Testis (tissue), 3 donors: ENCODE data around the gene DCBLD2. TPM values are rescaled to one million over a fixed set of nuclear protein-coding genes. Genes with fewer than 3 reads are reported as not detected.
"Not testable (repeated sequence)": the region's sequence is repeated elsewhere in the genome, so short reads cannot be mapped to it uniquely, and the experiment has no call there.

Source experiments
- DNase-seq: peaks from one replicate; pipeline ENCODE4 v3.0.0-alpha.2; 2019
- H3K27ac ChIP-seq, 2 donors: fragments of 200-600 bp; sonication (generic); one replicate each; pipeline ENCODE4 v1.5.1; 2019
- H3K27me3 ChIP-seq: fragments of 200-600 bp; sonication (generic); one replicate; pipeline ENCODE4 v1.5.1; 2019
- H3K36me3 ChIP-seq: fragments of 200-600 bp; sonication (generic); one replicate; pipeline ENCODE4 v1.5.1; 2017; ENCODE audit warnings: low read depth; ENCODE audit errors: missing control alignments
- H3K4me1 ChIP-seq: fragments of 200-600 bp; sonication (generic); one replicate; pipeline ENCODE4 v1.5.1; 2019
- H3K4me3 ChIP-seq, 2 donors: fragments of 200-600 bp; sonication (generic); one replicate each; pipeline ENCODE4 v1.5.1; 2017 to 2019
- H3K9me3 ChIP-seq: fragments of 200-600 bp; sonication (generic); one replicate; pipeline ENCODE4 v1.5.1; 2017
- POLR2A ChIP-seq: fragments of 450-650 bp; IDR thresholded peaks from one replicate; pipeline ENCODE4 v1.6.1; 2017; ENCODE audit warnings: antibody characterized with exemption, mild to moderate bottlenecking, moderate library complexity
- WGBS, 2 donors: methylation state at CpG; one replicate each; pipeline ENCODE4 v1.1.5; 2018; 5-methylcytosine and 5-hydroxymethylcytosine counted together
- intact Hi-C: fragments of 100-400 bp; cut with DNase I; formaldehyde crosslinking; loops from one replicate; pipeline ENCODE4 v1.15.1; 2023; ENCODE audit warnings: low total_unique reads
- polyA plus RNA-seq: library from polyadenylated mRNA; stranded (reverse); fragments of 350-450 nt; fragmentation: Illumina TruSeq; extraction: RNeasy Lipid Tissue Mini Kit (QIAGEN cat#74804); gene quantifications from one replicate; pipeline ENCODE4 v1.2.3, GENCODE V29; 2014; ENCODE audit warnings: low read depth, low replicate concordance; ENCODE audit not compliant: insufficient read depth
- total RNA-seq, 2 donors: library from RNA; depleted of rRNA; stranded (reverse); fragments of >200 nt; gene quantifications; one replicate each; pipeline ENCODE4 v1.2.3, GENCODE V29; 2016
- TF ChIP-seq, protein P1 (sequence below), 3 experiments: fragments of 450-650 bp in 2 of 3; fragments of 200-600 bp in 1 of 3; sonication (generic) in 1 of 3; IDR thresholded peaks; one replicate each; pipeline ENCODE4 v1.5.1; 2016 to 2019; ENCODE audit warnings: antibody characterized with exemption in 3 of 3, mild to moderate bottlenecking in 2 of 3, moderate library complexity in 1 of 3

DCBLD2 gene
- total and polyA plus RNA-seq, 3 donors from 2014 or later, result 48.5 to 211 (median 161) TPM

DNA sequence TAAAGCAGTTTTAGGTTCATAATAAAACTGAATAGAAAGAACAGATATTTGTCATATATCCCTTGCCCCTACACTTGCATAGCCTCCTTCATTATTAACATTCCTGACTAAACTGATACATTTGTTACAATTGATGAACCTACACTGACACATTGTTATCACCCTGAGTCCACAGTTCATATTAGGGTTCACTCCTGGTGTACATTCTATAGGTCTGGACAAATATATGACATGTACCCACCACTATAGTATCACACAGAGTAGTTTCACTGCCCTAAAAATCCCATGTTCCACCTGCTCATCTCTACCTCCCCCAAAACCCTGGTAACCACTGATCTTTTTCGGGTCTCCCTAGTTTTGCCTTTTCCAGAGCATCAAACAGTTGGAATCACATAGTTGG lies 13.8 kb downstream of the DCBLD2 start:
- WGBS, 2 donors, result 90 to 92% methylated on average over 1 of the region's 1 CpG
- no peak for DNase-seq
- Histone ChIP-seq H3K4me1 (peaks cover 58% of the 10 kb centered on the region), H3K9me3 (no peaks in the 10 kb centered on the region), H3K27ac (peak overlapping the region in 1 of 2 donors; percentile 18), H3K36me3 (no peaks in the 10 kb centered on the region), H3K4me3 (no peak overlapping the region), H3K27me3 (no peaks in the 10 kb centered on the region)
- TF ChIP-seq, protein P1, sequence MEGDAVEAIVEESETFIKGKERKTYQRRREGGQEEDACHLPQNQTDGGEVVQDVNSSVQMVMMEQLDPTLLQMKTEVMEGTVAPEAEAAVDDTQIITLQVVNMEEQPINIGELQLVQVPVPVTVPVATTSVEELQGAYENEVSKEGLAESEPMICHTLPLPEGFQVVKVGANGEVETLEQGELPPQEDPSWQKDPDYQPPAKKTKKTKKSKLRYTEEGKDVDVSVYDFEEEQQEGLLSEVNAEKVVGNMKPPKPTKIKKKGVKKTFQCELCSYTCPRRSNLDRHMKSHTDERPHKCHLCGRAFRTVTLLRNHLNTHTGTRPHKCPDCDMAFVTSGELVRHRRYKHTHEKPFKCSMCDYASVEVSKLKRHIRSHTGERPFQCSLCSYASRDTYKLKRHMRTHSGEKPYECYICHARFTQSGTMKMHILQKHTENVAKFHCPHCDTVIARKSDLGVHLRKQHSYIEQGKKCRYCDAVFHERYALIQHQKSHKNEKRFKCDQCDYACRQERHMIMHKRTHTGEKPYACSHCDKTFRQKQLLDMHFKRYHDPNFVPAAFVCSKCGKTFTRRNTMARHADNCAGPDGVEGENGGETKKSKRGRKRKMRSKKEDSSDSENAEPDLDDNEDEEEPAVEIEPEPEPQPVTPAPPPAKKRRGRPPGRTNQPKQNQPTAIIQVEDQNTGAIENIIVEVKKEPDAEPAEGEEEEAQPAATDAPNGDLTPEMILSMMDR (IDR thresholded peaks at IDR 0.05), result no peak
- TF ChIP-seq POLR2A, result no peak
- intact Hi-C loops, result no loop called here

DNA sequence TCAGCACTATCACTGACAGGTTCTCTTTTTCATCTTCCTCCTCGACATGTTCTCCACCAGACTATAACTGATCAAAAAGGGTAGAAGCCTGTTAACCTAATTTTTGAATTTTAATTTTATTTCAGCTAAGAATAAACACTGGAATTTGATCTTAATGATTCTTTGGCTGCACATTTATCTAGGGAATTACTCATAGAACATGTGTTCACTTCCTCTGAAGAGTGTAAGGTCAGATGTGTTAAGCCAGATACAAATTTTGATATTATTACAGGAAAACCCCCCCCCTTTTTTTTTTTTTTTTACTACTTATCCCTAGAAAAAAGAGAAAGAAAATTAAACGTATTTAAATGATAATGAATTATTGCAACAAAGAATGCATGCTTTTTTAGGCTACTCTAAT lies 15.0 kb downstream of the DCBLD2 start:
- H3K9me3 ChIP-seq, result no peaks in the 10 kb centered on the region
- no peak for TF ChIP-seq POLR2A
- TF ChIP-seq, protein P1 (IDR thresholded peaks at IDR 0.05), result no peak
- no peak overlapping the region for H3K4me3 ChIP-seq
- no peaks in the 10 kb centered on the region for H3K36me3 ChIP-seq
- peaks cover 48% of the 10 kb centered on the region for H3K4me1 ChIP-seq
- DNase-seq, result no peak
- H3K27ac ChIP-seq, result peak overlapping the region; percentile 14 to 32
- WGBS, 2 donors, result 51 to 61% methylated on average over 2 of the region's 2 CpGs
- intact Hi-C loops, result no loop called here
- H3K27me3 ChIP-seq, result no peaks in the 10 kb centered on the region

DNA sequence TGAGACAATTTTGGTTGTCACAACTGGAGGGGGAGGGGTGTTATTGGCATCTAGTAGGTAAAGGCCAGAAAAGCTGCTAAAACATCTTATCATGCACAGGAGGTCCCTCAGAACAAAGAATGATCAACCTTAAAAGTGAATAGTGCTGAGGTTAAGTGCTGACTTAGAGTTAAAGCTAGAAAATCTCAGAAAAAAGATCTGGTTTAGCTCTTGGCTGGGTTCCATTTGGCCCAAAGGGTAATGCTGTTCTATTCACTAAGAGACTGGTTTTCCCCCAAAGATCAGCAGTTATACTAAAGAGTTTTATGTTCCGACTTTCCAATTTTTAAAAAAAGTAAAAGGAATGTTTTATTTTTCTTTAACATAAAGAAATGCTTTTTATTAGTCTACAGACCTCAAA lies 15.6 kb downstream of the DCBLD2 start:
- Histone ChIP-seq H3K9me3 (no peaks in the 10 kb centered on the region), H3K4me1 (peaks cover 42% of the 10 kb centered on the region), H3K27ac (peak overlapping the region; percentile 14 to 32), H3K27me3 (no peaks in the 10 kb centered on the region), H3K4me3 (no peak overlapping the region), H3K36me3 (no peaks in the 10 kb centered on the region)
- 54 to 58% methylated on average over 1 of the region's 1 CpG for WGBS, 2 donors
- intact Hi-C loops, result no loop called here
- no peak for TF ChIP-seq POLR2A
- TF ChIP-seq, protein P1 (IDR thresholded peaks at IDR 0.05), result no peak
- no peak for DNase-seq

DNA sequence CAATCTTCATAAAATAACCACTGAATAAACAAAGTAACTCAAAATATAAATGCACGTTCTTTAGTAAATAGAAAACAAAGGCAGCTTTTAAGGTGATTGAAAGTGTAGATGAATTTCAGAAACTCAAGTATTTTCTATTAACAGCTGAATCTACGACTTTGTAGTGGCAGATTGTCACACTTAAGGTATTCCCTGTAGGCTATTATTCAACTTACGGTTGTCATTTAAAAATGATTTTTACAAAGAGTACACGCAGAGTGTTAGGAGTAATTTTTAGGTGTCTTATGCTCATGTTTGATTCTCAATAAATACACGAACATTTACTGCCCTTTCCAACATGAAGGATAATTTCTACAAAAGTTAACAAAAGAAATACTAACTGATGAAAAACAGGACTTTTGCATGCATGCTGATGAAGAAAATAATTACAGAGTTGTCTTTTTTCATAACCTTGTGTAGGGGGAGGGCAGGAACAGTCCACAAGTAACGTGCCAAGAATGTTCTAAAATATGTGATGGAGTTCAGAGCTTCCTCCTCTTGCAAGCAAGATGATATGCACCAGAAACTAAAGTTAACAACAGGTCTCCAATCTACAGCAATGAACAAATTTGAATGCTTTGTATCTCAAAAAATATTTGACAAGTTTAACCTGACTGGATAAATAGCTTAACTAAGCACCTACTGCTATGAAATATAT lies 16.7 kb downstream of the DCBLD2 start:
- Histone ChIP-seq H3K9me3 (no peaks in the 10 kb centered on the region), H3K27me3 (no peaks in the 10 kb centered on the region), H3K4me1 (peaks cover 35% of the 10 kb centered on the region), H3K27ac (peak overlapping the region in 1 of 2 donors; percentile 73), H3K4me3 (no peak overlapping the region), H3K36me3 (no peaks in the 10 kb centered on the region)
- no peak for TF ChIP-seq POLR2A
- TF ChIP-seq, protein P1 (IDR thresholded peaks at IDR 0.05), result no peak
- intact Hi-C loops, result no loop called here
- 29 to 39% methylated on average over 6 of the region's 6 CpGs for WGBS, 2 donors
- DNase-seq, result no peak

DNA sequence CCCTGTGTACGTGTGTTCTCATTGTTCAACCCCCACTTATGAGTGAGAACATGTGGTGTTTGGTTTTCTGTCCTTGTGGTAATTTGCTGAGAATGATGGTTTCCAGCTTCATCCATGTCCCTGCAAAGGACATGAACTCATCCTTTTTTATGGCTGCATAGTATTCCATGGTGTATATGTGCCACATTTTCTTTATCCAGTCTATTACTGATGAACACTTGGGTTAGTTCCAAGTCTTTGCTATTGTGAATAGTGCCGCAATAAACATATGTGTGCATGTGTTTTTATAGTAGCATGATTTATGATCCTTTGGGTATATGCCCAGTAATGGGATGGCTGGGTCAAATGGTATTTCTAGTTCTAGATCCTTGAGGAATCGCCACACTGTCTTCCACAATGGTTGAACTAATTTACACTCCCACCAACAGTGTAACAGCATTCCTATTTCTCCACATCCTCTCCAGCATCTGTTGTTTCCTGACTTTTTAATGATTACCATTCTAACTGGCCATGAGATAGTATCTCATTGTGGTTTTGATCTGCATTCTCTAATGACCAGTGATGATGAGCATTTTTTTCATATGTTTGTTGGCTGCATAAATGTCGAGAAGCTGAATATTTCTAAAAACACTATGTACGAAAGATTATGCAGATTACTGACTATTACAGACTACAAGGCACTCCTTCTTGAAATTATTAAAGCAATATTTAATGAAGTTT lies 18.7 kb downstream of the DCBLD2 start:
- H3K4me1 ChIP-seq, result peaks cover 29% of the 10 kb centered on the region
- DNase-seq, H3K4me3 ChIP-seq, H3K9me3 ChIP-seq, intact Hi-C loops, H3K36me3 ChIP-seq, H3K27me3 ChIP-seq: not testable (repeated sequence)
- peak overlapping the region in 1 of 2 donors; percentile 73 for H3K27ac ChIP-seq
- 72 to 79% methylated on average over 5 of the region's 5 CpGs for WGBS, 2 donors
